ENCODE results near the gene EGFR.

The EGFR gene

DNA sequence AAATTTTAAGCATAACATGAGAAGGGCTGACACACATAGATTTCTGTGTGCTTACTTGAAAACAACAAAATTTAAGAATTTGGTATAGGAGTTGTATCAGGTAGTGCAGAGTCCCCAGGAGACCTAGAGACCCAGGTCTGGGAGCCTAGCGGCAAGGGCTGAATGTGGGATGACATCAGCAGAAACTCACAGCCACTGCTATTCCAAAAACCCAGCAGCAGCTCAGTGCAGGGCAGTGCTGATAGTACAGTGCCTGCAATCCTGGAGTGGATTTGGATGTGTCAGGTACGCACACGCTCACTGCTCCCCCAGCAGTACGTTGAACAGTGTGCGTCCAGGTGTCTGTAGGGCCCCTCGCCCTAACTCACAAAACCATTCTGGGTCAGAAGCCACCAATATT, 87.1 kb downstream of the EGFR start:
- H3K4me1 ChIP-seq (ENCODE audit: control insufficient read depth, insufficient read depth, low read length): peaks cover 34% of the 10 kb centered on the region
- no peak overlapping the region for H3K4me3 ChIP-seq (ENCODE audit: low read length)
- no peaks in the 10 kb centered on the region for H3K27me3 ChIP-seq (ENCODE audit: control insufficient read depth, insufficient read depth, low read length)
- no peaks in the 10 kb centered on the region for H3K36me3 ChIP-seq (ENCODE audit: control insufficient read depth, insufficient read depth, low read length)
- no peak overlapping the region for H3K9ac ChIP-seq (ENCODE audit: low read length)
- H3K9me3 ChIP-seq (ENCODE audit: control insufficient read depth, low read length): no peaks in the 10 kb centered on the region

DNA sequence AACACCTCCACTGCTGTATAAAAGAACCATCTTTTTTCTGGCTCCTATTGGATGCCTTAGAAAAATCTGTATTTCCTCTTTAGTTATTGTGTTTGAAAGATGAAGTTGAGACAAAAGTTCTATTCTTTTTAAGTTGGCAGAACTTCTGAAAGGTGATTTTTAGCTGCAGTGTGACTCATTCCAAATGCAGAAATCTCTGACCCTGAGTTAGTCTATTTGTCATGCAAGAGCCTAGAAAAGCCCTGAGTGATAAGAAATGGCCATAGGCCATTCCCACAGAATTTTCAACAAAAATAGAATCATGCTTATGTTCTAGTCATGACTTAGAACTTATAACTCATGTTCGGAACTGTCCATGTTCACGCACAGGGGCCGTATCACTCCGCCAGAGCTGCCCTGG, 89.1 kb downstream of the EGFR start:
- H3K36me3 ChIP-seq (ENCODE audit: control insufficient read depth, insufficient read depth, low read length): no peaks in the 10 kb centered on the region
- H3K4me1 ChIP-seq (ENCODE audit: control insufficient read depth, insufficient read depth, low read length): peaks cover 27% of the 10 kb centered on the region
- no peaks in the 10 kb centered on the region for H3K27me3 ChIP-seq (ENCODE audit: control insufficient read depth, insufficient read depth, low read length)
- H3K9me3 ChIP-seq (ENCODE audit: control insufficient read depth, low read length): no peaks in the 10 kb centered on the region
- H3K9ac ChIP-seq (ENCODE audit: low read length): no peak overlapping the region
- H3K4me3 ChIP-seq (ENCODE audit: low read length): no peak overlapping the region

- Histone ChIP-seq H3K36me3 (ENCODE audit: control insufficient read depth, insufficient read depth, low read length) (no peaks in the 10 kb centered on the region), H3K4me1 (ENCODE audit: control insufficient read depth, insufficient read depth, low read length) (peaks cover 27% of the 10 kb centered on the region), H3K27me3 (ENCODE audit: control insufficient read depth, insufficient read depth, low read length) (no peaks in the 10 kb centered on the region), H3K9me3 (ENCODE audit: control insufficient read depth, low read length) (no peaks in the 10 kb centered on the region), H3K4me3 (ENCODE audit: low read length) (no peak overlapping the region), H3K9ac (ENCODE audit: low read length) (no peak overlapping the region)
Measured at GRCh38 chr7:55108401-55108800, 89.6 kb downstream of the EGFR start.

DNA sequence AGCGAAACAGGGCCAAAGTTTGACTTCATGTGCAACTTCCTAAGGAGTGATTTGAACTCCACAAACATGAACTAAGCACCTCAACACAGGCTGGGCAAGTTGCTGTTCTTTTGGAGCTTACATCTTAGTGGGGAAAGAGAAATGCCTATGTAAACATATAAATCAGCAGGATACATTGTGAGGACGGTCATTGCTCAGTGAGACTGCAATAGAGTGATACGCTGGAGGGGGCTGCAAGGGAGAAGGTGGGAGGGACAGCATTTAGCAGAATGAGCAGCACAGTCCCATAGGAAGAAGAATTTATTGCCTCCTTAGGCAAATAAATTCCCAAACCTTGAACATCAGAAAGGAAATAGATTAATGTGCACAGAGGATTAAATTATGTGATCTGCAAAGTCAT, 90.0 kb downstream of the EGFR start:
- H3K36me3 ChIP-seq (ENCODE audit: control insufficient read depth, insufficient read depth, low read length): no peaks in the 10 kb centered on the region
- no peaks in the 10 kb centered on the region for H3K9me3 ChIP-seq (ENCODE audit: control insufficient read depth, low read length)
- H3K27me3 ChIP-seq (ENCODE audit: control insufficient read depth, insufficient read depth, low read length): no peaks in the 10 kb centered on the region
- H3K9ac ChIP-seq (ENCODE audit: low read length): no peak overlapping the region
- peaks cover 27% of the 10 kb centered on the region for H3K4me1 ChIP-seq (ENCODE audit: control insufficient read depth, insufficient read depth, low read length)
- no peak overlapping the region for H3K4me3 ChIP-seq (ENCODE audit: low read length)

GRCh38 chr7:55109404-55110167, 90.8 kb downstream of the EGFR start:
- Histone ChIP-seq H3K4me1 (ENCODE audit: control insufficient read depth, insufficient read depth, low read length) (peaks cover 27% of the 10 kb centered on the region), H3K36me3 (ENCODE audit: control insufficient read depth, insufficient read depth, low read length) (no peaks in the 10 kb centered on the region), H3K4me3 (ENCODE audit: low read length) (no peak overlapping the region), H3K9ac (ENCODE audit: low read length) (no peak overlapping the region), H3K9me3 (ENCODE audit: control insufficient read depth, low read length) (no peaks in the 10 kb centered on the region), H3K27me3 (ENCODE audit: control insufficient read depth, insufficient read depth, low read length) (no peaks in the 10 kb centered on the region)

GRCh38 chr7:55110282-55110992, 91.6 kb downstream of the EGFR start:
- H3K4me3 ChIP-seq (ENCODE audit: low read length): no peak overlapping the region
- peaks cover 27% of the 10 kb centered on the region for H3K4me1 ChIP-seq (ENCODE audit: control insufficient read depth, insufficient read depth, low read length)
- no peaks in the 10 kb centered on the region for H3K9me3 ChIP-seq (ENCODE audit: control insufficient read depth, low read length)
- no peaks in the 10 kb centered on the region for H3K36me3 ChIP-seq (ENCODE audit: control insufficient read depth, insufficient read depth, low read length)
- H3K9ac ChIP-seq (ENCODE audit: low read length): no peak overlapping the region
- H3K27me3 ChIP-seq (ENCODE audit: control insufficient read depth, insufficient read depth, low read length): no peaks in the 10 kb centered on the region

DNA sequence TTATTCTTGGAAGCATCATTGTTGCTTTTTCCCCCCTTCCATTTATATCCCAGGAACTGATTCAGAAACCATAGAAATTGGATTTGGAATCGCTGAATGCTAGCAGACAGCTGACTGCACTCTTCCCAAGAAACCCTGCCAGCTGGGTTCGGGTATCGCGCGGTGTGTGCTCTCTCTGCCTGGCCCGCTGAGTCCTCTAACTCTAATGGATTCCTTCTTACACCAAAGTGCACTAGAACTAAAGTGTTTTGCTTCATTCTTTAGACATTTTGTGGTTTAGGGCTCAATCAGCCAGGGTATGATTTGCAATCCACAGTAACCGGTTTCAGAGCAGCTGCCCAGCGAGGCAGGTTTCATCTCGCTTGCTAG, 92.2 kb downstream of the EGFR start:
- Histone ChIP-seq H3K9me3 (ENCODE audit: control insufficient read depth, low read length) (no peaks in the 10 kb centered on the region), H3K9ac (ENCODE audit: low read length) (no peak overlapping the region), H3K27me3 (ENCODE audit: control insufficient read depth, insufficient read depth, low read length) (no peaks in the 10 kb centered on the region), H3K4me1 (ENCODE audit: control insufficient read depth, insufficient read depth, low read length) (peaks cover 27% of the 10 kb centered on the region), H3K36me3 (ENCODE audit: control insufficient read depth, insufficient read depth, low read length) (no peaks in the 10 kb centered on the region), H3K4me3 (ENCODE audit: low read length) (no peak overlapping the region)

DNA sequence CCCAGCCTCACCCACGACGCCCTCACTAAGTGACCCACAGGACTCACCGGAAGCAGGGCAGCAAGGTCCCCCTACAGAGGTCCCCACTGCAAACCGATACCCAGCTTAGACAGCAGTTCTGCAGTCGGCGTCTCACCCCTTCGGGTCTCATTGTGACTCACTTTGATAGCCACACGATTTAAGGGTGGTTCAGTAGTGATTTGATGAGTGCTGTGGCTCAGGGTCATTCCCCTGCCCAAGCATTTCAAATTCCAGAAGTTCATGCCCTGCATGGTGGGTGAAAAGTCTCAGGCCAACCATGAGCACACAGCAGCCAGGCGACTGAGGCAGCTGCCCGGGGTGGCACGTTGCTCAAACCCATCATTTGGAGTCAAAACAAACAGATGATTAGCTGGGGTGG, 93.2 kb downstream of the EGFR start:
- H3K27me3 ChIP-seq (ENCODE audit: control insufficient read depth, insufficient read depth, low read length): no peaks in the 10 kb centered on the region
- peaks cover 27% of the 10 kb centered on the region for H3K4me1 ChIP-seq (ENCODE audit: control insufficient read depth, insufficient read depth, low read length)
- no peaks in the 10 kb centered on the region for H3K9me3 ChIP-seq (ENCODE audit: control insufficient read depth, low read length)
- H3K36me3 ChIP-seq (ENCODE audit: control insufficient read depth, insufficient read depth, low read length): no peaks in the 10 kb centered on the region
- H3K4me3 ChIP-seq (ENCODE audit: low read length): no peak overlapping the region
- H3K9ac ChIP-seq (ENCODE audit: low read length): no peak overlapping the region

DNA sequence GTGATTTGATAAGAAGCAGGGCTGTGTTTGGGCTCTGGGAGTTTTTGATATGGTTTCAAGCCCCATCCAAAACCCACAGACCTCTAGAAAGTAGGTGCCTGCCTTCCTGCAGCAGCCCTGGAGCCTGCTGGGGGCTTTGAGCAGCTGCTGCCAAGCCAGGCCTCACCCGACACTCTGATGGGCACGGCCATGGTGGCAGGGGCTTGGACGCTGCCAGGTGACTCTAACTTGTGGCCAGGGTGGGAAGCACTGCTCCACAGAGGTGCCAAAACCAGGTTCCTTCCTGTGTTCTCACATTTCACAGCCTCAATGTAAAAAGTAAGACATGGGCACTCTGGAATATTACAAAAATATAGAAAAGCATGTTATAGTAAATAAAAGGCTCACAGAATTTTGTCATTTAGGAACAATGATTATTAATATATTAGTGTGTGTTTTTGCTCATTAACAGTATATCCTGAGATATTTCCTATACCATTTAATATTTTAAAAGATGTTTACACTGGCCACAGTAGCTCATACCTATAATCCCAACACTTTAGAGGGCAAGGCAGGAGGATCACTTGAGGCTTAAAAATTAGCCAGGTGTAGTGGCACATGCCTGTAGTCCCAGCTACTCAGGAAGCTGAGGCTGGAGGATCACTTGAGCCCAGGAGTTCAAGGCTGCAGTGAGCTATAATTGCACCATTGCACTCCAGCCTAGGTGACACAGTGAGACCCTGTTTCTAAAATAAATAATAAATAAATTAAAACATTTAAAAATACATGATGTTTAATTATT, 95.1 kb downstream of the EGFR start:
- Histone ChIP-seq H3K36me3 (ENCODE audit: control insufficient read depth, insufficient read depth, low read length) (no peaks in the 10 kb centered on the region), H3K9me3 (ENCODE audit: control insufficient read depth, low read length) (no peaks in the 10 kb centered on the region), H3K27me3 (ENCODE audit: control insufficient read depth, insufficient read depth, low read length) (no peaks in the 10 kb centered on the region), H3K4me1 (ENCODE audit: control insufficient read depth, insufficient read depth, low read length) (peaks cover 17% of the 10 kb centered on the region), H3K4me3 (ENCODE audit: low read length) (no peak overlapping the region), H3K9ac (ENCODE audit: low read length) (no peak overlapping the region)

DNA sequence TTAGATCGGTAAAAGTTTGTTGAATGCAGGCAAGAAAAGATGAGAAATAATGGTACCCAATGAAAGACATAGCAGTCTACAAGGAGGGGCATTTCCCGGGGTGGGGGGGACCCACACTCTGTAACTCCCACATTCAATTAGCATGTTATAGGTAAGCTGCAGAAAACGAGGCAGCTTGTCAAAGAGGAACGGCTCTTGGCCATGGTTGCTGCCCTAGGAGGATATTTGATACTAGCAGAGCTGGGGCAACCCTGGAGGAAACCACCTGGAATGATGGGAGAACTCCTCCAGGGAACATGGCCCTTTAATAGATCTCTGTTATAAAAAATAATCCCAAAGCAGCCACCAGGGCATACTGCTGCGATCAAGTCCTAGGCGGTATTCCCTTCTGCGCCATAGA, 98.5 kb downstream of the EGFR start:
- H3K36me3 ChIP-seq (ENCODE audit: control insufficient read depth, insufficient read depth, low read length): no peaks in the 10 kb centered on the region
- H3K4me3 ChIP-seq (ENCODE audit: low read length): no peak overlapping the region
- peaks cover 12% of the 10 kb centered on the region for H3K4me1 ChIP-seq (ENCODE audit: control insufficient read depth, insufficient read depth, low read length)
- no peaks in the 10 kb centered on the region for H3K9me3 ChIP-seq (ENCODE audit: control insufficient read depth, low read length)
- no peak overlapping the region for H3K9ac ChIP-seq (ENCODE audit: low read length)
- no peaks in the 10 kb centered on the region for H3K27me3 ChIP-seq (ENCODE audit: control insufficient read depth, insufficient read depth, low read length)

DNA sequence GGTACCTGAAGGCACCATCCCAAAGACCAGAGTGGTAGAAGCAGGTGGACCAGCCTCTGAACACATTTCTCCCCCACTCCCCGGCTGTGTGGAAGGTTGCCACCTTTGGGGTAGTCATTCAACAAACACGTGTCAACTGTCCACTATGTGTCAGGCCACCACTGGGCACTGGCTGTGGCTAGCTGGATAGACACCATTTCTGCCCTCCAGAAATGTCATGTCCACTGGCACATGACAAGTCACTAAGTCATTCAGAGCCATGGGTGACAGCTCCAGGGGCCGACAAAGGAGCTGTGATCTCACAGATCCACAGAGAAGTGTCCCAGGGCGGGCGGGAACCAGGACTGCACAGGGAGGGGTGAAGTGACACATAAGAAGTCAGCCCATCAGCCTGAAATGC, 99.6 kb downstream of the EGFR start:
- H3K36me3 ChIP-seq (ENCODE audit: control insufficient read depth, insufficient read depth, low read length): no peaks in the 10 kb centered on the region
- no peaks in the 10 kb centered on the region for H3K27me3 ChIP-seq (ENCODE audit: control insufficient read depth, insufficient read depth, low read length)
- H3K4me1 ChIP-seq (ENCODE audit: control insufficient read depth, insufficient read depth, low read length): peaks cover 12% of the 10 kb centered on the region
- H3K9me3 ChIP-seq (ENCODE audit: control insufficient read depth, low read length): no peaks in the 10 kb centered on the region
- H3K4me3 ChIP-seq (ENCODE audit: low read length): no peak overlapping the region
- no peak overlapping the region for H3K9ac ChIP-seq (ENCODE audit: low read length)

- H3K9ac ChIP-seq (ENCODE audit: low read length): no peak overlapping the region
- no peak overlapping the region for H3K4me3 ChIP-seq (ENCODE audit: low read length)
- no peaks in the 10 kb centered on the region for H3K27me3 ChIP-seq (ENCODE audit: control insufficient read depth, insufficient read depth, low read length)
- H3K9me3 ChIP-seq (ENCODE audit: control insufficient read depth, low read length): no peaks in the 10 kb centered on the region
- H3K4me1 ChIP-seq (ENCODE audit: control insufficient read depth, insufficient read depth, low read length): peaks cover 12% of the 10 kb centered on the region
- no peaks in the 10 kb centered on the region for H3K36me3 ChIP-seq (ENCODE audit: control insufficient read depth, insufficient read depth, low read length)
Measured at GRCh38 chr7:55119571-55119970, 100.8 kb downstream of the EGFR start.

All from mucosa of stomach (tissue), 1 donor.